Embryonic facial prominence (tissue), 1 donor: ENCODE measurements around the gene COPS3.

Experiments used
- DNase-seq: peaks from one replicate; pipeline ENCODE4 v3.0.0-alpha.2; 2016; ENCODE audit errors: extremely low spot score

The COPS3 gene

GRCh38 chr17:17220529-17220928 lies 60.5 kb downstream of the COPS3 start:
- DNase-seq, result no peak

DNA sequence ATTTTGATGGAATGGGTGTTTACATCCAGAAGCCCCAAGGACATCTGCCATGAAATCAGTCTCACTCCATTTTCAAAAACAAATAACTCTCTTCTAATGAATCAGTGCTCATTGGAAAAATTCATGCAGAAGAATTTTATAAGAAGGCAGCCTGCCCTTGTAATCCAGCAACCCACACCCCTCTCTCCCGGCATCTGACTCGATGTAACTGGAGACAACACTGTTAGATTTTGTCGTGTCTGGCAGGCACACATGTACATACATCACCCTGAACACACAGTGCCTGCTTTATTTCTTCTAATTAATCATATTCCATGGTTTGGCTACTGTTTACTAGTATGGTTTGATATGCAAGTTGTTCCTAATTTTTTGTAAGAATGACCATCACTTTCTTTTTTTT lies 63.1 kb downstream of the COPS3 start:
- no peak for DNase-seq

DNA sequence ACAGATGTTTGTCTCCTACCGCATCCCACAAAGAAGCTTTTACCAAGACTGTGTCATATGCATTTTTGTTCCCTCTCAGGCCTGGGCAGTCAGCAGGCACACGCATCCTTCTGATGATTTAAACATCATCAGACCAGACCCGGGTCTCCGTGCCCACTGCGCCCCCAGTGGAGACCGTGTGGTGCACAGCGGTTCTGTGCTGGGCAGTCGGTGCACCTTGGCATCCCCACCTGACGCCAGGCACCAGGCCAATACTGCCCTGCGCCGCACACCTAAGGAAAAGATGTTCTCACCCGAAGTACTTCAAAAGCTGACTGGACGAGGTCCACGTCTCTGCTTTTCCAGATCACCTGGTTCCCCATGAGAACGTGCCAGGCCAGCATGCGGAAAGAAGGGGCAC lies 64.3 kb downstream of the COPS3 start:
- no peak for DNase-seq

DNA sequence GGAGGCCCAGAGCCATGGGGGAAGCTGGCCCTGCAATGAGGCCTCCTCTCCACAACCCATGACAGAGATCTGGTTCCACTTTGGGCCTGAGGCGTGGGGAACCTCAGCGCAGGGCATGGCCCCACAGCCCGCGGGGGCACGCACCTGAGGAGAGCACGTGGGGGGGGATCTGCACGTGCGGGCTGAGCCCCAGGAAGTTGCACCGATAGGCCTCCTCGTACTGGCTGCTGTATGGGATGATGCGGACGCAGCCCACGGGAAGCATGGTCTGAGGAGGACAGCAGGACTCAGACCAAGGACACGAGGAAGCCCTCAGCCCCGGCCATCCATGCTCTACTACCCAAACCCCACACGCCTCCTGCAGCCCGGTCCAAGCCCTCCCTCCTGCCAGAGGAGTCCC lies 64.8 kb downstream of the COPS3 start:
- DNase-seq, result no peak

DNA sequence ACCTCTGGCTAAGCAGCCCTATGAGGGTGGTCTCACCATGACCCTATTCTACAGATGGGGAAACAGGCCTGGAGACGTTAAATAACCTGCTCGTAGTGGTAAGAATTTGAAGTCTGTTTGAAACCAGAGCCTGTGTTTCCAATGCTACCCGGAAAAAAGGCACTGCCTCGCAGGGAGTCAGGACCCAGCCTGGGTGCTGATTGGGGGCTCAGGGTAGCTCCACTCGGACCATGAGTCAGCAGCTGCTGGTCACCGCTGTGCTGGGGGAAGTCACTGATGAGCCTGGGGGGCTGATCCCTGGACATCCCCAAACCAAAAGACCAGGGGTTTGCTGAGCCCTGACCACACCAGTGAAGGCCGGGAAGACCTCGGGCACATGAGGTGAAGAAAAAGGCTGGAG lies 65.5 kb downstream of the COPS3 start:
- no peak for DNase-seq

GRCh38 chr17:17214646-17215436 lies 66.2 kb downstream of the COPS3 start:
- DNase-seq, result no peak

- no peak for DNase-seq
Observed at GRCh38 chr17:17213775-17214174, 67.3 kb downstream of the COPS3 start.

- no peak for DNase-seq
Observed at GRCh38 chr17:17207998-17208397, 73.0 kb downstream of the COPS3 start.

GRCh38 chr17:17206913-17207335 lies 74.1 kb downstream of the COPS3 start:
- DNase-seq, result no peak

GRCh38 chr17:17206124-17206912 lies 74.7 kb downstream of the COPS3 start, which contains the start of gene PLD6:
TSS of gene PLD6 (minus strand) at chr17:17206333. CDS start at chr17:17206286, 47 bp downstream.
- no peak for DNase-seq

- DNase-seq, result no peak
Observed at GRCh38 chr17:17205368-17206123, 75.5 kb downstream of the COPS3 start.

DNA sequence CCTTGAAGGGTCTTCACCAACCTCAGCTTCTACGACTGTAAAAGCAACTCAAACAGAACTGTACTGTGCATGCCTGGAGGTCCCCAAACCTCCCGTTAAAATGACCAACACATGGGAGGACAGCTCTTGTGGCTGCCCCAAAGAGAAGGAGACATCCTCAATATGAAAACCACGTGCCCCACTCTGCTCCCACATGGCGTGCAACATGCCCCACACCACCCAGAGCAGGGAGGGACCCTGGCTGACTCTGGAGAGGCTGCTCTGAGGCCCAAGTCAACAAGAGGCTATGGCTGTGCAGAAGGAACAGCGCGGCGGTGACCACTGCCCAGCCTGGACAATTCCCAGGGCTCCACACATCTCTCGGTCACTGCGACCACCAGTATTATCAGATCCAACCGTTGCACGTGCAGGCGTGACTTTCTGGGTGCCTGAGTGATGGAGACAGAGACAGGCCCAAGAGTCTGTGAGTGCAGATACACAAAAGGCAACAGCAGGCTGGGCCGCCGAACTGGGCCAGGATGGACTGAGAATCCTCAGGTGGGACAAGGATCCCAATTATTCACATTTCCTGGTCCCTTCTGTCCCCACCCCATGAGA lies 76.3 kb downstream of the COPS3 start:
- DNase-seq, result no peak

DNA sequence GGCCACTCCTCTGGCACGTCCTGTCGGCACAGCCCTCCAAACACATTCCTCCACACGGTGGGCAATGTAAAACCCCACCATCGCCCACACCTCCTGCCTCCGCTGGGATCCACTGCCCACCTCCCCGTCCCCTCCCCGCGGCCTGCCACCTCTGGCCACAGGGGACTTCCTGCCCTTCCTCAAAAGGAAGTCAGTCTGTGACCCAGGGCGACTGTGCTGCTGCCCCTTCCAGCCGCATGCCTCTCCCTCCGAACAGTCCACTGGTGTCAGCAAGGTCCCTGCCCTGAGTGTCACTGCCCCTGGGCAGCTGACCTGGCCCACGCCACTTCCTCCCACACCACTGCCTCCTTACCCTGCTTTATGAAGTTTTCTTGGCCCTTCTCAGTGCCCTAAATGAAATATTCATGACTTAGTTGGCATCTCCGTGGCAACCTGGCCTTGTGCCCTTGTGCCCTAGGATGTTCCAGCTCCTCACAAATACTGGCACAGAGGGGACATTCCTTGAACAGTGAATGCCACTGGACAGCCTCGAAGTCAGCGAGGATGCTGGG lies 76.9 kb downstream of the COPS3 start:
- no peak for DNase-seq

GRCh38 chr17:17203173-17203730 lies 77.8 kb downstream of the COPS3 start:
- no peak for DNase-seq

- no peak for DNase-seq
Observed at GRCh38 chr17:17201907-17202306, 79.1 kb downstream of the COPS3 start.

- no peak for DNase-seq
Observed at GRCh38 chr17:17201271-17201670, 79.8 kb downstream of the COPS3 start.

- DNase-seq, result no peak
Observed at GRCh38 chr17:17200831-17201230, 80.2 kb downstream of the COPS3 start.

DNA sequence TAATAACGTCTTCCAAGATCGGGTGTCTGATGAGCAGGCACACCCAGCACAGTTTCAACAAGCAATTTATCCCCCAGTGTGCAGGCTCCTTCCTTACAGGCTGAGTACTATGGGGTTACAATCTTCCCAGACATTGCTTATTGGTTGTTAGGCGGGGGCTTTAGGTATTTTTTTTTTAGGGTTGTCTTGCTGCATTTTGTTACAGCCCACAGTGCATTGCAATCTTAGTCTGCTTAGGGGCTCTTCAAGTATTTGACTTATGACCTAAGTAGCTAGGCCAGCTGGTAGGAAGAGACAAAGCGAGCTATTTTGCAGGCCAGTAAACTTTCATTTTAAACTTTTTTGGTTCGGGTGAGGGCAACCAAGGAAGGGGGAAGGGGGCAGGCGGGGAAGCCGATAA lies 80.7 kb downstream of the COPS3 start:
- DNase-seq, result no peak

- DNase-seq, result no peak
Observed at GRCh38 chr17:17198281-17198680, 82.8 kb downstream of the COPS3 start.

DNA sequence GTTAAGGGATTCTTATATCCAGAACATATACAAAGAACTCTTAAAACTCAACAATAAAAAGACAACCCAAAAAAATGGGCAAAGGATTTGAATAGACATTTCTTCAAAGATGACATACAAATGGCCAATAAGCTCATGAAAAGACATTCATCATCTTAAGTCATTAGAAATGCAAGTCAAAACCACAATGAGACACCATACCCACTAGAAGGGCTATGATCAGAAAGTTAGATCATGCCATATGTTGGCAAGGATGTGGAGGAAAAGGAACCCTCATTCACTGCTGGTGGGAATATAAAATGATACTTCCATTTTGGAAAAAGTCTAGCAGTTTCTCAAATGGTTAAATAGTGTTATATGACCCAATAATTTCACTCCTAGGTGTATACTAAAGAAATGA lies 84.3 kb downstream of the COPS3 start:
- DNase-seq, result no peak
